Measurements from ENCODE around the gene LIN7B. TPM values are rescaled to one million over a fixed set of nuclear protein-coding genes. Genes with fewer than 3 reads are reported as not detected.
A peak's percentile ranks its signal among the peaks of the same experiment; 100 is the strongest.

LIN7B gene
- total RNA-seq, 2 experiments from 2014 or later, result 3.6 to 5.5 TPM

GRCh38 chr19:49107625-49108459 is 6.3 kb upstream of the LIN7B start:
- ChIA-PET CTCF (ENCODE audit: unreplicated experiment) (no interaction called here), POLR2A (no interaction called here)
- Histone ChIP-seq H4K20me1 (ENCODE audit: insufficient read depth, low read length) (no peaks in the 10 kb centered on the region), H3K9me2 (ENCODE audit: insufficient read depth, low read length) (no peaks in the 10 kb centered on the region), H3K4me2 (ENCODE audit: low read length) (no peak overlapping the region), H3K36me3 (ENCODE audit: insufficient read depth, low read length) (peaks cover 72% of the 10 kb centered on the region), H3K9me3 (ENCODE audit: low read length) (no peaks in the 10 kb centered on the region), H3K4me3 (ENCODE audit: low read depth, low read length, poor library complexity, severe bottlenecking) (no peak overlapping the region), H3K79me2 (ENCODE audit: insufficient read depth, low read depth, low read length) (no peaks in the 10 kb centered on the region), H3K4me1 (ENCODE audit: insufficient read depth, low read length, poor library complexity, severe bottlenecking) (no peaks in the 10 kb centered on the region), H2AFZ (ENCODE audit: low read length) (no peak overlapping the region), H3K27ac (ENCODE audit: low read depth, low read length, poor library complexity, severe bottlenecking) (no peak overlapping the region)
- TF ChIP-seq EZH2phosphoT487 (IDR thresholded peaks at IDR 0.05; ENCODE audit: borderline replicate concordance, low read depth, low read length) (no peak), CTCF (conservative IDR thresholded peaks at IDR 0.05; ENCODE audit: low read length) (no peak)
- BruUV-seq (replicated peaks), result TSS peak; percentile 91
- no peak for DNase-seq (ENCODE audit: low spot score)
- intact Hi-C loops (cut with micrococcal nuclease; ENCODE audit: unreplicated experiment), result no loop called here

DNA sequence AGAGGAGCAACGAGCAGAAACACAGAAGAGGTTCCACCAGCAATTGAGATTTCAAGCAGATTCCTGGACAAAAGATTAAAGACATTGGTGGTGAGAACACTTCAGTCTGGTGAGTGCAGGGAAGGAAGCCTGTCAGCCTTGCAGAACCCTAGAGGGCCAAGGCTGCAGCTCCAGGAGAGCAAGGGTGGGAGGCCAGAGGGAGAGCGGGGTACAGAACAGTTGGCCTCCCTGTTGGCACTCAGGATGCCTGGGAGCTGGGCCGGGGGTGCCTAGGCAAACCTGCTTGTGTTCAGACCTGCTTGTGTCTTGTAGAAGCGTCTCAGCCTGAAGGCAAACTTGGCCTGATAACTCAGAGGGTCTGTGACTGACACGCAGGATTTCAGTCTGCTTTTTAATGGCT is 5.1 kb upstream of the LIN7B start:
- no peaks in the 10 kb centered on the region for H3K79me2 ChIP-seq (ENCODE audit: insufficient read depth, low read depth, low read length)
- no TSS peak for BruUV-seq (replicated peaks)
- no peak for DNase-seq (ENCODE audit: low spot score)
- peaks cover 5% of the 10 kb centered on the region for H3K4me1 ChIP-seq (ENCODE audit: insufficient read depth, low read length, poor library complexity, severe bottlenecking)
- peaks cover 60% of the 10 kb centered on the region for H3K36me3 ChIP-seq (ENCODE audit: insufficient read depth, low read length)
- no peak overlapping the region for H3K4me2 ChIP-seq (ENCODE audit: low read length)
- TF ChIP-seq EZH2phosphoT487 (IDR thresholded peaks at IDR 0.05; ENCODE audit: borderline replicate concordance, low read depth, low read length) (no peak), CTCF (conservative IDR thresholded peaks at IDR 0.05; ENCODE audit: low read length) (no peak)
- no peaks in the 10 kb centered on the region for H3K9me2 ChIP-seq (ENCODE audit: insufficient read depth, low read length)
- intact Hi-C loops (cut with micrococcal nuclease; ENCODE audit: unreplicated experiment), result no loop called here
- ChIA-PET CTCF (ENCODE audit: unreplicated experiment) (no interaction called here), POLR2A (no interaction called here)
- H3K27ac ChIP-seq (ENCODE audit: low read depth, low read length, poor library complexity, severe bottlenecking), result no peak overlapping the region
- H3K4me3 ChIP-seq (ENCODE audit: low read depth, low read length, poor library complexity, severe bottlenecking), result no peak overlapping the region
- no peaks in the 10 kb centered on the region for H3K9me3 ChIP-seq (ENCODE audit: low read length)
- H4K20me1 ChIP-seq (ENCODE audit: insufficient read depth, low read length), result no peaks in the 10 kb centered on the region
- no peak overlapping the region for H2AFZ ChIP-seq (ENCODE audit: low read length)

DNA sequence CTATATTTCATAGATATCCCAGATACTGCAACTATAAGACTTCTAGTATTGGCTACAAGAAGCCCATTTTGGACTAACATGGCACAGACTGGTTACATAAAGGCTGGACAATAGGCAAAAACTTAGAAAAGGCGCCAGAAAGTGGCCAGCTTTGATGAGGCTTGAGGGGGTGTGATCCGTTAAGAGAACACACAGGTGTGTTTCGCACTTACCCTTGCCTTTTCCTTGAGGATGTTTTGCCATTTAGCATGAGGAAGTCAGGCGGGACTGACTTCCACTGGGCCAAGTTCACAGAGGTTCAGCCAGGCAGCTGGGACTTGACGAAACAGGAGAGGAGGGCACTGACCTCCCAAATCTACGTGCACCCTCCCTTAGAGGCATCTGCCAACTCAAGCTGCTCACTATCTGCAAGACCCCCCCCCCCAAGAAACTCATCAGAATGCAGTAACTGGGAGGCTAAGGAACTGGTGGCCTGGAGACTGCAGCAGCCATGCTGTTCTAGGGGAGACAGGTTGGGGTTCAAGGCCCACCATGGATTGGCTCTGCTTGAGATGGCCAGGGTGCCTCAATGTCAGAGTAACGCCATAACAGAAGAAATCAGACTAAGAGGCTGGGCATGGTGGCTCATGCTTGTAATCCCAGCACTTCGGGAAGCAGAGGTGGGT is 4.5 kb upstream of the LIN7B start:
- H3K9me2 ChIP-seq (ENCODE audit: insufficient read depth, low read length), result no peaks in the 10 kb centered on the region
- H3K4me1 ChIP-seq (ENCODE audit: insufficient read depth, low read length, poor library complexity, severe bottlenecking), result peaks cover 5% of the 10 kb centered on the region
- no peaks in the 10 kb centered on the region for H3K9me3 ChIP-seq (ENCODE audit: low read length)
- H3K4me2 ChIP-seq (ENCODE audit: low read length), result no peak overlapping the region
- POLR2A ChIA-PET, result no interaction called here
- no peak for DNase-seq (ENCODE audit: low spot score)
- intact Hi-C loops (cut with micrococcal nuclease; ENCODE audit: unreplicated experiment), result no loop called here
- H3K4me3 ChIP-seq (ENCODE audit: low read depth, low read length, poor library complexity, severe bottlenecking), result no peak overlapping the region
- no peak for TF ChIP-seq EZH2phosphoT487 (IDR thresholded peaks at IDR 0.05; ENCODE audit: borderline replicate concordance, low read depth, low read length)
- no peaks in the 10 kb centered on the region for H4K20me1 ChIP-seq (ENCODE audit: insufficient read depth, low read length)
- H3K36me3 ChIP-seq (ENCODE audit: insufficient read depth, low read length), result peaks cover 53% of the 10 kb centered on the region
- CTCF ChIA-PET (ENCODE audit: unreplicated experiment), result no interaction called here
- H2AFZ ChIP-seq (ENCODE audit: low read length), result no peak overlapping the region
- no TSS peak for BruUV-seq (replicated peaks)
- H3K27ac ChIP-seq (ENCODE audit: low read depth, low read length, poor library complexity, severe bottlenecking), result no peak overlapping the region
- no peaks in the 10 kb centered on the region for H3K79me2 ChIP-seq (ENCODE audit: insufficient read depth, low read depth, low read length)
